Measurements from ENCODE around the gene PAPPA2. TPM values are rescaled to one million over a fixed set of nuclear protein-coding genes. Genes with fewer than 3 reads are reported as not detected.

The PAPPA2 gene
- total RNA-seq, 4 donors from 2014 or later = 0.75 to 17.5 (median 1.3) TPM

DNA sequence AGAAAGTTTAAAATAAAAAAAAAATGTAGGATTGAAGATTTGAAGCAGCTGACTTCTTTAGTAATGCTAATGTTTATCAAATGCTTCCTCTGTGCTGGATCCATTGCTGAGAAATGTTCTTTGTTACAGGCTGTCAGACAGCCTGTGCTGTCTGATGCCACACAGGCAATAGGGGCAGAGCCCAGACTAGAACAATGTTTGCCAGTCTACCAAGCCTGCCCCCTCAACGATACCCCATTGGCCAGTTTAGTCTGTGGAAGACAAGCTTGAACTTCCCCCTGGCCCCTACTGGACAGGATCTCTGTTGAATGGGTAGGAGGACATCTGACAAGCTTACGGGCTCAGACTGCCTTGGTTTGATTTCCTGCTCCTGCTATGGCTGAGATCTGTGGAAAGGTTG, 79.4 kb downstream of the PAPPA2 start:
- TF ChIP-seq, protein P1, sequence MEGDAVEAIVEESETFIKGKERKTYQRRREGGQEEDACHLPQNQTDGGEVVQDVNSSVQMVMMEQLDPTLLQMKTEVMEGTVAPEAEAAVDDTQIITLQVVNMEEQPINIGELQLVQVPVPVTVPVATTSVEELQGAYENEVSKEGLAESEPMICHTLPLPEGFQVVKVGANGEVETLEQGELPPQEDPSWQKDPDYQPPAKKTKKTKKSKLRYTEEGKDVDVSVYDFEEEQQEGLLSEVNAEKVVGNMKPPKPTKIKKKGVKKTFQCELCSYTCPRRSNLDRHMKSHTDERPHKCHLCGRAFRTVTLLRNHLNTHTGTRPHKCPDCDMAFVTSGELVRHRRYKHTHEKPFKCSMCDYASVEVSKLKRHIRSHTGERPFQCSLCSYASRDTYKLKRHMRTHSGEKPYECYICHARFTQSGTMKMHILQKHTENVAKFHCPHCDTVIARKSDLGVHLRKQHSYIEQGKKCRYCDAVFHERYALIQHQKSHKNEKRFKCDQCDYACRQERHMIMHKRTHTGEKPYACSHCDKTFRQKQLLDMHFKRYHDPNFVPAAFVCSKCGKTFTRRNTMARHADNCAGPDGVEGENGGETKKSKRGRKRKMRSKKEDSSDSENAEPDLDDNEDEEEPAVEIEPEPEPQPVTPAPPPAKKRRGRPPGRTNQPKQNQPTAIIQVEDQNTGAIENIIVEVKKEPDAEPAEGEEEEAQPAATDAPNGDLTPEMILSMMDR (IDR thresholded peaks at IDR 0.05; ENCODE audit: low read depth) = no peak

DNA sequence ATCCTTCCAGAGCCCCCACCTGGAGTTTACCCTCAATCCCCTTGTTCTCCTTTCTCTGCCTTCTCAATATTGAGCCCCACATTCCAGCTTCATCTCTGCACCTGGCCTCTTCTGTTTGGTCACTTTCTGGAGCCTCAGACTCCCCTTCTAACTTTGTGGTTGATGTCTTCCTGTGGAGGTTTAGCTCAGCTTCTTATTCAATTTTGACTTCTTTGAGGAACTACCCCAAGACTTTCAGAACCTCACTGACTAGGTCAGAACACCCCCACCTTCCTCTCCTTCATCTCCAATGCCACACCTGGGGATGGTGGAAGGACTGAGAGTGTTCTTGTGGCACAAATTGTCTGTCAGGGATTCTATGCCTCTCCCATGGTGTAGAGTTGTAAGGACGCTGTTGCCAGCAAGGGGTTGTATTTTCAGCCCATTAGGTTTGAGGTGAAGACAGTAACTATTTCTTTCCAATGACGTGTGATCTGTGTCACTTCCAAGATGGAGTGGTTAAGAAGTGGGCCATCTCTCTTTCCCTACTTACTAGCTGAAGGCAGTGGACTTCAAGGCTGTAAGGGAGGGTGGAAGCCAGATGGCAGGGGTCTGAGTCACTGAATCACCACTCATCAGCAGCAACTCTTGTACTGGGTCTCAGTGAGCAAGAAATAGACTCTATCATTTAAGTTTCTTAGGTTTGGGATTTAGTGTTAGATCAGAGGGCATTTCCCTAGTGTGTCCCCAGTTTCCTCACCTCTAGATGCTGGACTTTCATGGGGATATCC, 80.6 kb downstream of the PAPPA2 start:
- TF ChIP-seq, protein P1 (IDR thresholded peaks at IDR 0.05; ENCODE audit: low read depth) = no peak

DNA sequence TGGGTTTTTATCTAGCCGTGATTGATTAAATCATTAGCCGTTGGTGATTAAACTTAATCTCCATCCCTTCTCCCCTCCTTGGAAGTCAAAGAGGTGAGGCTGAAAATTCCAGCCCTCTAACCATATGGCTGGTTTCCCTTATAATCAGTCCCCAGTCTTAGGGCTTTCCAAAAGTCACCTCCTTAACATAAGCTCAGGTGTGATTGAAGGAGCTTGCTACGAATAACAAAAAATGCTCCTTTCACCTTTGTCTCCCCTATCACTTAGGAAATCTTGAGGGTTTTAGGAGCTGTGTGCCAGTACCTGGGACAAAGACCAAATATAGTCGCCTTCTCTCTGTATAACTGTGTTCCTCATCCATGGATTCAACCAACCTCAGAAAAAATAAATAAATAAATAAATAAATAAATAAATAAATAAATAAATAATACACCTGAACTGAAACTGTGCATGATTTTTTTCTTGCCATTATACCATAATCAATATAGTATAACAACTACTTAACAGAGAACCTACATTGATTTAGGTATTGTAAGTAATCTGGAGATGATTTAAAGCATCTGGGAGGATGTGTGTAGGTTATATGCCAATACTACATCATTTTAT, 82.2 kb downstream of the PAPPA2 start:
- TF ChIP-seq, protein P1 (IDR thresholded peaks at IDR 0.05; ENCODE audit: low read depth) = no peak

DNA sequence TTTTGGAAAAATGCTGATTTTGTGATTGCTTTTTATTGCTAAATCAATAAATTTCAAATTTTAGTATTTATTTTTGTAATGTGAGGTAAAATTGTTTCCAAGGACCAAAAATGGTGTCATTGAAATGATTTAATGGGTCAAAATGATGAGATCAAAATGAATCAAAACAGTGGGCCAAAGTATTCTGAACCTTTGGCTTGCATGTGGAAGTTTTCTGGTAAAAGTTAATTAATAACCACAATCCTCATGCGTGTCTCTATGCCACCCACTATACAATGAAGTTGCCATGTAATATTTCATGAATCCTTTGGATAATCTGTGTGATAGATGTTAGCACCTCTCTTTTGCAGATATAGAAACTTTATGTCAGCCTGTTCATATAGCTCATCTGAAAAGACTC, 83.8 kb downstream of the PAPPA2 start:
- TF ChIP-seq, protein P1 (IDR thresholded peaks at IDR 0.05; ENCODE audit: low read depth) = no peak

DNA sequence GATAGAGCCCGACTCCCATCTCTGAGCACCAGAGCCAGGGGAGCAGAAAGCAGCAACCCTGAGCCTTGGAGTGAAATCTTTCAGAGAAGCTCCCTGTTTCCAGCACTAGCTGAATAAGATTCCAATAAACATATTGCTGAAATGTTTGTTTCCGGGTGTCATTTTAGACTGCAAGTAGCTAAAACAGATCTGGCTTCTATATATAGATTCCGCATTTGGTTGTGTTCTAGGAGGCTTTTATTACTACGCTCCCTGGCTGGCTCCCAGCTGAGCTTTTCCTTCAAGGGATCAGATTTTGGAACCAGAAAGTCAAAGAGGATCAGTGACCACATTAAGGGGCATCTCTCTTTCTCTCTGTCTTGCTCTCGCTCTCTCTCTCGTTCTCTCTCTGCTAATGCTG, 88.2 kb downstream of the PAPPA2 start:
- TF ChIP-seq, protein P1 (IDR thresholded peaks at IDR 0.05; ENCODE audit: low read depth) = no peak

DNA sequence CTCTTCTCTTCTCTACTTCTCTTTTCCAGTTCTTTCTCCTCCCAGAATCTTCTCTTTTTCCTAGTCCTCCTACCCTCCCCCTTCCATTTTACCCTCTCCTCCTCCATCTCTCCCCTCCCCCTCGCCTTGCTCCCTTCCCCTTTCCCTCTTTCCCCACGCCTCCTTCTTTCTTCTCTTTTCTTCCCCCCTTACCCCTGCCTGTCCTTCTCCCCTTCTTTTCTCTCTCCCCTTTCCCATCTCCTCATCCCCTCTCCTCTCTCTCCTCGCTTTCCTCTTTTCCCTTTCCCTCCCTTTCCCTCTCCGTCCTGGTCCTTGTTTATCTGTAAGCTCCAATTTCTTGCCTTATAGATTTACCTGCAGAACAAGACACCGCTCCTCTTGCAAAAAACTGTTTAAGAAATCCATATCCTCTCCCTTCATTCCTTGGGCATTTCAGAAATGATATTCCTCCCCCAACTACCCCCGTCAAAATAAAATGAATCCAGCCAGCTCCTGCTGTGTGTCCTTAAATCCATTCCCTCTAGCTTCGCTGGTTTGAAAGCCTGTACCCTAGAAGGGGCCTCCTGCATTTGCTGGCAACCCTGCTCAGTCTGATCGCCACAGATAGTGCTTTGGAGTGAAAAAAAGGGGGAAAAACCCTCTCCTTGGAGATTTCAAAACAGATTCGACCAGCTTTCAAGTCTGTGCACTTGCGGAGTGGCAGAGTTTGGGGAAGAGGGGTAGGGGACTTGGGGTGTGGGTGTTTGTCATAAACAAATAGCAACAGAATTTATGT, 89.4 kb downstream of the PAPPA2 start:
- TF ChIP-seq, protein P1 (IDR thresholded peaks at IDR 0.05; ENCODE audit: low read depth) = no peak

DNA sequence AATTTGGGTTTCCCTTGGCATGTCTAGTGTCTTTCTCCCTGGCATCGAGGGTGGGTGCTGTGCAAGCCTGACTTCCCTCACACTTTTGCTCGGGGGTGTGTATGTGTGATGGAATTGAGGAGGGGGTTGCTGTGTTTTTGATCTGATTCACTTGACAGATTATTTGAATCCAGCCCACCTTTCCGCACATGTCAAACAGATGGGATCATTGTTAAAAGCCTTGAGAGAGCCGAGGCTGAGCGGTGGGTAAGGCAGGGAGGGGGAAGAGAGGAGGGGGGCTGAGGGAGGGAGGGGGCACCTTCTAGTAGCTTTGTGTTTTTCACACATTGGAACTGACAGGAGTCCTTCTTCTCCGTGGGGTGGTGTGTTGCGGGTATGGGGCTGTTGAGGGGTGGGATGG, 90.0 kb downstream of the PAPPA2 start:
- TF ChIP-seq, protein P1 (IDR thresholded peaks at IDR 0.05; ENCODE audit: low read depth) = no peak
